NOMO-1 (cell line): ENCODE measurements around the gene PARD3.
A peak's percentile ranks its signal among the peaks of the same experiment; 100 is the strongest.

Experiments used
- DNase-seq, 2 experiments: peaks; one replicate each; lab custom pipeline; 2025; ENCODE audit not compliant: unreplicated experiment in 2 of 2; lab: John Stamatoyannopoulos, UW

Gene PARD3

DNA sequence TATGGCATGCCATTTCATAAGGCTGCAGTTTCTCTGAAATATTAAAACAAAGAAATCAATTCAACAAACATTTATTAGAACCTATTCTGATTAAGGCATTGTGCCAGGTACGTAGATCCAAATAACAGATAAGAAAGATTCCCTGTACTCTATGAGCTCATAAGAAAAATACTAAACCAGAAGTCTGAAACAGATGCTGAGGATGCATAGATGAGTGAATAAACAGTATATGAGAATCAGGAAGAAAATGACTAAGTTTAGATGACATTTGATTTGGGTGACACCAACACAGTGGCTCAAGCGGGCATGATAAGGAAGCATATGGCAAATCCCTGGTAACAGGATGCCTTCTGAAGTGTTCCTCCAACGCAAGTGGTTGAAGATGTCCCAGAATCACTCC lies 477.2 kb downstream of the PARD3 start:
- no peak for DNase-seq

- DNase-seq: no peak
These were observed 479.0 kb downstream of the PARD3 start for GRCh38 chr10:34335960-34336690.

DNA sequence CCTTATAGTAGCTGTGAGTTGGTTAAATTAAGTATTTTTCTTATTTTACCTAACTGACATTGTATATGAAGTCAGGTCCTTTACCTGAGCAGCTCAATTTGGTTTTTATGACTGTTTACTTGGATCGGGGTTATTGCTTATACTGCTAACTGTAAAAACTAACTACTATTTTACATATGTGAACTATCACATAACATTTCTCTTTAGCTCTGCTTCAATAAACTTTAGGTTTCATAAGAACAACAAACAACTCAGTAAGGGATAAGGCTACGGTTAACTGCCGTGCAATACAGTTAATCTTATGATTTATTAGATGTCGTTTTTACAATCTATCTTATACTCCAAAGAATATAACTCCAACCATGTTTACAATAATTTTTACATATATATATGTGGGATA lies 480.2 kb downstream of the PARD3 start:
- no peak for DNase-seq

DNA sequence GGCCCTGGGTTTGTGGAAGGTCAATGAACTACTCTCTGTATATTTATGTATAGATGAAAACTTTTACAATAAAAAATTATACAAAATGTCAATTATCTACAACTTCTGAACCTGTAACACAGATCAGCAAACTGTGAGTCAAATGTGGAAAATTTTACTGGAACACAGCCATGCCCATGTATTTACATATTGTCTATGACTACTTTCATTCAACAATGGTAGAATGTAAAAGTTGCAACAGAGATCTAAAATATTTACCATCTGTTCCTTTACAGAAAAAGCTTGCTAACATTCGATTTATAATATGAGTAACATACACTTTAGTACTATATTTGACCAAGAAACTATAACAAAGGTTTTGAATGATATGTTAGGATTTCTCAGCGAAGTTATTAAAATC lies 481.6 kb downstream of the PARD3 start:
- DNase-seq: no peak

- no peak for DNase-seq
These were observed 487.9 kb downstream of the PARD3 start for GRCh38 chr10:34327184-34327583.

- no peak for DNase-seq
These were observed 491.9 kb downstream of the PARD3 start for GRCh38 chr10:34323192-34323591.

DNA sequence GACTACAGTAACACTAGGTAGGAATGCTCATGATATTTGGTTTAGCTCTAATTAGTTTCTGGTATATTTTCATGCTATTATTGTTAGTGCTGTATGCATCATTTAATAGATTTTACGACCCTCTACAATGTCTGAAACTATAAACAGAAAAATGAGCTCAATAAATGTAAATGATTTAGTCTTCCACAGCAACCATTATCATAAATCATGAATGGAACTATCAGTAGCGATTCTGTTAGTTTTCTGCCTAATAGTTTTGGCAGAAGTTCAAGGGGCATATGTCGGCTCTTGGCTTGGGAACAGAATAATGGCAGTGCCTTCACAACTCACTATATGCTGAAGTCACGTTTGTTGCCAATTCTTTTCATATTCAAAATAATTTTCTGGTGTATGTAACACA lies 494.8 kb downstream of the PARD3 start:
- no peak for DNase-seq

DNA sequence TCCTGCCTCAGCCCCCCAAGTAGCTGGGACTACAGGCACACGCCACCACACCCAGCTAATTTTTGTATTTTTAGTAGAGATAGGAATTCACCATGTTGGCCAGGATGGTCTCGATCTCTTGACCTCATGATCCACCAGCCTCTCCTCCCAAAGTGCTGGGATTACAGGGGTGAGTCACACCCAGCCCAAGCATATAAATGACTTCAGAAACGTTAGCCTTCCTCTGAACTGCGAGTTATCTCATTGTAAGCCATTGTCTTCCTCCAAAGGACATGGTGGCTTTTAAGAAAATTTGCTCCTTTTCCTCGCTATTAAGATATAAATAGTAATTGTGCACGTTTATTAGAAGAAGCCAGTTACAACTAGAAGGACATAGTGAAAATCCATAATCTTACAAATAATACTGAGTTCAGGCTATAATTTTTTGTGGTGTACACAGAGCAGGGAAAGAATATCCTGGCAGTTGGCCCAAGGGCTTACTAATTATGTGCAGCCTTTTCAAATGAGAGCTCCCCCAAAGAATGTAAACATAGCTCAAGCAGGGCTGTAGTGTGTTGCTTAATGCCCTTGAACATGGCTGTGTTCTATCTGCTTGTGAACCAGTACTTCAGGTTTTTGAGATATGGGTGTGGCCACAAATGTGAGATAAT lies 495.8 kb downstream of the PARD3 start:
- no peak for DNase-seq

DNA sequence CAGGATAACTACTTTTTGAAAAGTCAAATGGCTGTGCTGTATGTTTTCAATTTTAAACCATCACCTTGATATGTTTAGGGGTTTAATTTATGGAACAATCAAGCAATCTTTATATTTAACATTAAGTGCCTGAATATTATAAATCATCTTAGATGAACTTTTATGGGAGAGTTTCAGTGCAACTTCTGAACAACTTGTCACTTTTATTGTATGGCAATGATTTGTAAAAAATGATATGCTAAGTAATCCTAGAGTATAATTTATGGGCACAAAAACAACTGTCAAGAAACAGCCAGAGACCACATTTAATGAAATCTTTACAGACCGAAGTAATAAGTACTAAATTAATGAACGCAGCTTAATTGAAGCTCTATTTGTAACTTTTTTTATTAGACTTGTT lies 498.9 kb downstream of the PARD3 start:
- no peak for DNase-seq

DNA sequence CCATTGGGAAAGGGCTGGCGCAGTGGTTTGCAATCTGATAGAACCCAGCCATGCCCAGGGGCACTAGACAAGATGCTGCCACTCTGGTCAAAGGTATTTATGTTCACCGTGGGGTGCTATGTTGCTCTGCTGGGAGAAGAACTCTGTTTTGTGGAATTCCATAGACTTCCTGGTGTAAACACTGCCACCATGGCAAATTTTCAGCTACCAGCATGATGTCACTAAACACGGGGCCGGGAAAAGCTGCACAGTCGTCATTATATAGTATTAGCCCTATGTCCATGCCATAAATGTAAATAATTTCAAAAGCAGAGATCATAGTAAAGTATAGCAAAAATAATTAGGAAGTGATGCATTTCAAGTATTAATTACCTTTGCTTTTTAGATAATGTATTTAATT lies 500.6 kb downstream of the PARD3 start:
- no peak for DNase-seq

- no peak for DNase-seq
These were observed 501.2 kb downstream of the PARD3 start for GRCh38 chr10:34313888-34314287.

- DNase-seq: no peak
These were observed 501.7 kb downstream of the PARD3 start for GRCh38 chr10:34313353-34313752.

DNA sequence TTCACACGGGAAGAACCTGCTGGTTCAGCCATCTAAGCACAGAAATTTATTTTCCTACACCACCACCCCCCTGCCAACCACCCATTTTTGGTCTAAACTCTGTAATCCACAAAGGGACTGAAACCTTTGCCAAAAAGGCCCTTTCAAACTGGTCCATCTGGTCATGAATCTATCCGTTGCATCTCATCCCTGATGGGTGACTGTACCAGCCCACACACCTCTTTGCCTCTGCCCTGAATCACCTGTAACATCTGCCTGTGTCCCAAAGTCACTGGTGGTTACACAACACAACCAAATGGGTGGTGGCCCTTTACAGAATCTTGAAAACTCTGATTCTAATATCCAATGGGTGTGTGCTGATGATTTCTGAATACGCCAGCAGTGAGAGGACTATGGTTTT lies 503.4 kb downstream of the PARD3 start:
- no peak for DNase-seq

DNA sequence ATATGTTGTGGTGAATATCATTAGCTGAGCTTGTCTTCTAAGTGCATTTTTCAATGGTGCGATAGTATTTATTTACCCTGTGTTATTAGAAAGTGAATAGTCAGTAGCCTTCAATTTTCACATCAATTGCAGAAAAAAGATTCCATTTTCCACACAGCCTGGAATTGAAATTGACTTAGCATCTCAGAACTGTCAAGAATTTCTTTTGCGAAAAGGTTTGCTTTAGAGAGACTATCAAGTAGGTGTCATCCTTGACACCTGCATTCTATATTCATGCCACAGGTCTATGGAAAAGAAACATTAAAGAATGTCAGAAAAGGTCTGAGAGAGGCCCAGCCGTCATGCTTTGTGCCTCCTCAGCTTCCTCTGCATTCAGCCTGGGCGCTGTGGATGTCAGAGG lies 504.9 kb downstream of the PARD3 start:
- no peak for DNase-seq

GRCh38 chr10:34305189-34305588 lies 509.9 kb downstream of the PARD3 start:
- peak; percentile 58 to 72 for DNase-seq

- DNase-seq: no peak
These were observed 512.1 kb downstream of the PARD3 start for GRCh38 chr10:34303022-34303421.

GRCh38 chr10:34299105-34299611 lies 515.9 kb downstream of the PARD3 start:
- DNase-seq: no peak

DNA sequence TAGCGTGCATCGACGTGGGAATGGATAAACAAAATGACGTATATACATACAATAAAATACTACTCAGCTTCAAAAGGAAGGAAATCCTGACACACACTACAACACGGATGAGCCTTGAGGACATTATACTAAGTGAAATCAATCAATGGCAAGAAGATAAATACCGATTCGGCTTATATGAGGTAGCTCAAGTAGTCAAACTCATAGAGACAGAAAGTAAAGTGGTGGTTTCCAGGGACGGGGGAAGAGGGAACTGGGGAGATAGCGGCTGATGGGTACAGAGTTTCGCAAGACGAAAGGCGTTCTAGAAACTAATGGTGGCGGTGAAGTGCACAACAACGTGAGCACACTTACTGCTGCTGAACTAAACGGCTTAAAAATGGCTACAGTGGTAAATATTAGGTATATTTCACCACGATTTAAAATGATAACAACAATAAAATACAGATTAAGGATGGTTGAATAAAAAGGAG lies 516.7 kb downstream of the PARD3 start:
- peak; percentile 48 to 75 for DNase-seq

- DNase-seq: peak in 1 of 2 experiments; percentile 42
These were observed 517.4 kb downstream of the PARD3 start for GRCh38 chr10:34297541-34298345.

DNA sequence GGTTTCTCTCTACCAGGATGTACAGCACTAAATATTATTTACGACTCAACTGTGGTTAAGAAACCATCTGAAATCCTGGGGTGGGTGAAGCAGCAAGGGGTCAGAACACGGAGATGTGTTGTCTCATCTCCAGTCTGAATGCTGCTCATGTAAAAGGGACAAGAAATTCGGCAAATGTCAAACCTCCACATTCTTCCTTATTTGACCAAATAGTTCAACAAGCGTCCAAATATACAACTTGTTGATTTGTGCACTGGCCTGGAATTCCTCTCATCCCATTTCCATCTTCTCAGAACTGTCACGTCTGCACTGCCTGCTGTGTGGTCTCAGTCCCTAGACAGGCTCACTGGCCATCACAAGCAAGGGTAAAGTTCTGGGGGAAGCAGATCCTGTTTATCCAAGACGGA lies 520.0 kb downstream of the PARD3 start:
- no peak for DNase-seq

DNA sequence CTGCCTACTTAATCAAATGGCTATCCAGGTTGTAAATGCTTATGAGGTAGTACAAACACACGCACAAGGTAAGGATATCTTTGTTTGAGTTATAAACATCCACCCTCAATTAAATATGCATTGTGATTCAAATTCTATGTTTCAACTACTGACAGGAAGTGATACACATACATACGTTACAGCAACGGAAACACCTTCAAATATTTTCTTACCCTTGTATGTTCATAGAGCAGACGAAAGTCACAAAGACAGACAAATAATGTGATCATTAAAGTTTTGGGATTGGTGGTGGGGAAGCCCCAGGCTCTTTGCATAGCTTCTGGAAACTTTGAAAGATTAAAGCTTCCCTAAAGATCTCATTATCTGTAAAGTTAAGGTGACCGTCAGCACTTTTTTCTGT lies 521.0 kb downstream of the PARD3 start:
- no peak for DNase-seq
